ENCODE measurements around the gene LCN10. TPM values are rescaled to one million over a fixed set of nuclear protein-coding genes. Genes with fewer than 3 reads are reported as not detected.
"Not testable (repeated sequence)": the region's sequence is repeated elsewhere in the genome, so short reads cannot be mapped to it uniquely, and the experiment has no call there.

Gene LCN10
- total RNA-seq, 2 donors from 2014 or later, result 0.91 to 1.1 TPM

- no peak overlapping the region for H3K27ac ChIP-seq (ENCODE audit: low read depth, low read length)
Observed at GRCh38 chr9:136707011-136707410, 35.7 kb downstream of the LCN10 start.

GRCh38 chr9:136705564-136705963, 37.2 kb downstream of the LCN10 start:
- Mint-ChIP-seq H3K4me3 (no peak overlapping the region), H3K27ac (no peak overlapping the region), H3K9me3 (no peaks in the 10 kb centered on the region), H3K36me3 (ENCODE audit: low read depth) (no peaks in the 10 kb centered on the region), H3K27me3 (ENCODE audit: insufficient read depth) (peaks cover 7% of the 10 kb centered on the region), H3K4me1 (peaks cover 4% of the 10 kb centered on the region)
- TF ChIP-seq CTCF (conservative IDR thresholded peaks at IDR 0.05), result no peak
- 82 to 92% methylated on average over 2 to 7 of the region's 7 CpGs for WGBS, 2 experiments (ENCODE audit: insufficient coverage in 1 of 2, insufficient read length in 1 of 2)
- Histone ChIP-seq H3K4me1 (ENCODE audit: control insufficient read depth, insufficient read depth, low read length) (no peaks in the 10 kb centered on the region), H3K27ac (ENCODE audit: low read depth, low read length) (no peak overlapping the region), H3K9me3 (ENCODE audit: control insufficient read depth, low read length) (no peaks in the 10 kb centered on the region), H3K27me3 (ENCODE audit: control insufficient read depth, insufficient read depth, low read length, poor library complexity, severe bottlenecking) (peaks cover 11% of the 10 kb centered on the region), H3K36me3 (ENCODE audit: control insufficient read depth, insufficient read depth, low read length) (no peaks in the 10 kb centered on the region), H3K4me3 (ENCODE audit: low read length) (no peak overlapping the region), H3K9ac (ENCODE audit: extremely low read depth, low read length, poor library complexity, severe bottlenecking) (no peak overlapping the region)
- DNase-seq, result no peak

More at GRCh38 chr9:136707011-136707410, 35.7 kb downstream of the LCN10 start:
- no peak overlapping the region for H3K9ac ChIP-seq (ENCODE audit: extremely low read depth, low read length, poor library complexity, severe bottlenecking)
- H3K4me1 ChIP-seq (ENCODE audit: control insufficient read depth, insufficient read depth, low read length), result no peaks in the 10 kb centered on the region
- H3K9me3 ChIP-seq (ENCODE audit: control insufficient read depth, low read length), result no peaks in the 10 kb centered on the region
- Mint-ChIP-seq H3K36me3 (ENCODE audit: low read depth) (no peaks in the 10 kb centered on the region), H3K27me3 (ENCODE audit: insufficient read depth) (peaks cover 12% of the 10 kb centered on the region), H3K4me1 (peaks cover 2% of the 10 kb centered on the region), H3K27ac (no peak overlapping the region), H3K4me3 (no peak overlapping the region), H3K9me3 (no peaks in the 10 kb centered on the region)
- peaks cover 17% of the 10 kb centered on the region for H3K27me3 ChIP-seq (ENCODE audit: control insufficient read depth, insufficient read depth, low read length, poor library complexity, severe bottlenecking)
- TF ChIP-seq CTCF (conservative IDR thresholded peaks at IDR 0.05), result no peak
- no peaks in the 10 kb centered on the region for H3K36me3 ChIP-seq (ENCODE audit: control insufficient read depth, insufficient read depth, low read length)
- WGBS, 2 experiments (ENCODE audit: insufficient coverage in 1 of 2, insufficient read length in 1 of 2), result 95 to 97% methylated on average over 6 to 7 of the region's 7 CpGs
- DNase-seq, result no peak
- H3K4me3 ChIP-seq (ENCODE audit: low read length), result no peak overlapping the region

DNA sequence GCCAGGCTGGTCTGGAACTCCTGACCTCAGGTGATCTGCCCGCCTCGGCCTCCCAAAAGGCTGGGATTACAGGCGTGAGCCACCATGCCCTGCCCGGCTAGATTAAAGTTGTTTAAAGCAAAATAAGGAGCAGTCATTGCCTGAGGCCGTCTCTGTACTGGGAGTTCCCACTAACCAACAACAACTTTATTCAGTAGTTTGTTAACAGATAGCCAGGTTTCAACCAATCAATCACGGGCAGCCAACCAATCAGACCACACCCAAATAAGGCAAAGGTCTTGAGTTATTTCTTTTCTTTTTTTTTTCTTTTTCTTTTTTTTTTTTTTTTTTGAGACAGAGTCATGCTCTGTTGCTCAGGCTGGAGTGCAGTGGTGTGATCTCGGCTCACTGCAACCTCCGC, 38.0 kb downstream of the LCN10 start:
- not testable (repeated sequence) for H3K27me3 Mint-ChIP-seq (ENCODE audit: insufficient read depth); H3K4me1 Mint-ChIP-seq; H3K9me3 Mint-ChIP-seq

GRCh38 chr9:136703276-136703860, 39.4 kb downstream of the LCN10 start:
- Histone ChIP-seq H3K36me3 (ENCODE audit: control insufficient read depth, insufficient read depth, low read length) (no peaks in the 10 kb centered on the region), H3K27ac (ENCODE audit: low read depth, low read length) (no peak overlapping the region), H3K9me3 (ENCODE audit: control insufficient read depth, low read length) (no peaks in the 10 kb centered on the region), H3K4me1 (ENCODE audit: control insufficient read depth, insufficient read depth, low read length) (no peaks in the 10 kb centered on the region), H3K4me3 (ENCODE audit: low read length) (no peak overlapping the region), H3K27me3 (ENCODE audit: control insufficient read depth, insufficient read depth, low read length, poor library complexity, severe bottlenecking) (peaks cover 6% of the 10 kb centered on the region), H3K9ac (ENCODE audit: extremely low read depth, low read length, poor library complexity, severe bottlenecking) (no peak overlapping the region)
- Mint-ChIP-seq H3K9me3 (no peaks in the 10 kb centered on the region), H3K27me3 (ENCODE audit: insufficient read depth) (peaks cover 2% of the 10 kb centered on the region), H3K27ac (no peak overlapping the region), H3K4me1 (peaks cover 5% of the 10 kb centered on the region), H3K4me3 (no peak overlapping the region), H3K36me3 (ENCODE audit: low read depth) (no peaks in the 10 kb centered on the region)
- DNase-seq, result no peak
- no peak for TF ChIP-seq CTCF (conservative IDR thresholded peaks at IDR 0.05)
- 89 to 94% methylated on average over 10 to 12 of the region's 12 CpGs for WGBS, 2 experiments (ENCODE audit: insufficient coverage in 1 of 2, insufficient read length in 1 of 2)

More for the DNA sequence above, 38.0 kb downstream of the LCN10 start:
- not testable (repeated sequence) for DNase-seq; H3K4me1 ChIP-seq (ENCODE audit: control insufficient read depth, insufficient read depth, low read length); H3K27ac ChIP-seq (ENCODE audit: low read depth, low read length); H3K9me3 ChIP-seq (ENCODE audit: control insufficient read depth, low read length); H3K36me3 ChIP-seq (ENCODE audit: control insufficient read depth, insufficient read depth, low read length); H3K36me3 Mint-ChIP-seq (ENCODE audit: low read depth); H3K27me3 ChIP-seq (ENCODE audit: control insufficient read depth, insufficient read depth, low read length, poor library complexity, severe bottlenecking); H3K9ac ChIP-seq (ENCODE audit: extremely low read depth, low read length, poor library complexity, severe bottlenecking); H3K4me3 ChIP-seq (ENCODE audit: low read length); H3K27ac Mint-ChIP-seq; H3K4me3 Mint-ChIP-seq
- WGBS, 2 experiments (ENCODE audit: insufficient coverage in 1 of 2, insufficient read length in 1 of 2), result 94 to 95% methylated on average over 7 to 8 of the region's 8 CpGs
